Smooth muscle cell (in vitro differentiated cells): ENCODE data around the gene ASTN2. TPM values are rescaled to one million over a fixed set of nuclear protein-coding genes. Genes with fewer than 3 reads are reported as not detected.

Experiments used
- DNase-seq: peaks from one replicate; lab custom pipeline; 2025; ENCODE audit not compliant: unreplicated experiment; lab: John Stamatoyannopoulos, UW
- H2AFZ ChIP-seq: fragments of 200-600 bp; sonication (generic); 2 replicates; pipeline ENCODE4 v1.6.0; 2016; ENCODE audit warnings: antibody characterized with exemption, low read depth, mild to moderate bottlenecking
- H3F3A ChIP-seq: fragments of 200-600 bp; sonication (generic); 2 replicates; pipeline ENCODE4 v1.6.0; 2017; ENCODE audit warnings: antibody characterized with exemption, low read depth
- H3K27ac ChIP-seq: fragments of 200-600 bp; sonication (generic); 2 replicates; pipeline ENCODE4 v1.5.1; 2016; ENCODE audit warnings: low read depth, mild to moderate bottlenecking
- H3K27me3 ChIP-seq: fragments of 200-600 bp; sonication (generic); 2 replicates; pipeline ENCODE4 v1.6.1; 2016; ENCODE audit warnings: low read depth, mild to moderate bottlenecking
- H3K36me3 ChIP-seq: fragments of 200-600 bp; sonication (generic); 2 replicates; pipeline ENCODE4 v1.5.1; 2016; ENCODE audit warnings: low read depth
- H3K4me1 ChIP-seq: fragments of 200-600 bp; sonication (generic); 2 replicates; pipeline ENCODE4 v1.5.1; 2016; ENCODE audit warnings: low read depth
- H3K4me2 ChIP-seq: fragments of 200-600 bp; sonication (generic); 2 replicates; pipeline ENCODE4 v1.6.0; 2016; ENCODE audit warnings: mild to moderate bottlenecking
- H3K4me3 ChIP-seq: fragments of 200-600 bp; sonication (generic); 2 replicates; pipeline ENCODE4 v1.5.1; 2016; ENCODE audit warnings: mild to moderate bottlenecking
- H3K79me2 ChIP-seq: fragments of 200-600 bp; sonication (generic); 2 replicates; pipeline ENCODE4 v1.6.0; 2016; ENCODE audit warnings: low read depth, mild to moderate bottlenecking
- H3K9ac ChIP-seq: fragments of 200-600 bp; sonication (generic); 2 replicates; pipeline ENCODE4 v1.6.0; 2016; ENCODE audit warnings: low read depth
- H3K9me3 ChIP-seq: fragments of 200-600 bp; sonication (generic); replicated peaks from 2 replicates; pipeline ENCODE4 v1.5.1; 2016; ENCODE audit warnings: low read depth
- H4K20me1 ChIP-seq: fragments of 200-600 bp; sonication (generic); 2 replicates; pipeline ENCODE4 v1.6.0; 2016; ENCODE audit warnings: low read depth
- CTCF ChIP-seq: fragments of 200-600 bp; sonication (generic); IDR thresholded peaks from 2 replicates; pipeline ENCODE4 v1.5.1; 2017; ENCODE audit warnings: borderline replicate concordance, mild to moderate bottlenecking, antibody characterized with exemption; ENCODE audit not compliant: insufficient read depth, poor library complexity, severe bottlenecking
- WGBS: methylation state at CpG from one replicate; pipeline ENCODE4 v1.1.7; 2016; ENCODE audit warnings: low lambda C conversion rate; 5-methylcytosine and 5-hydroxymethylcytosine counted together
- polyA plus RNA-seq: library from polyadenylated mRNA; unstranded; fragments of >200 nt; fragmentation: Nextera tagmentation; extraction: Ambion mirVana; gene quantifications from 2 replicates; pipeline ENCODE4 v1.2.1, GENCODE V29; 2016
- total RNA-seq: library from RNA; depleted of rRNA; stranded (reverse); fragments of >200 nt; gene quantifications from 2 replicates; pipeline ENCODE4 v1.2.3, GENCODE V29; 2014

ASTN2 gene
- total and polyA plus RNA-seq, 2 experiments from 2014 or later: 6.5 to 6.7 TPM

GRCh38 chr9:116641292-116642059 lies 773.4 kb downstream of the ASTN2 start:
- Histone ChIP-seq H3K27me3 (no peaks in the 10 kb centered on the region), H4K20me1 (no peaks in the 10 kb centered on the region), H3K9me3 (no peaks in the 10 kb centered on the region), H3K4me3 (no peak overlapping the region), H3K36me3 (no peaks in the 10 kb centered on the region), H3K9ac (no peak overlapping the region), H2AFZ (no peak overlapping the region), H3K79me2 (no peaks in the 10 kb centered on the region), H3K4me1 (no peaks in the 10 kb centered on the region), H3K27ac (no peak overlapping the region), H3F3A (no peaks in the 10 kb centered on the region), H3K4me2 (no peak overlapping the region)
- no peak for DNase-seq
- no peak for TF ChIP-seq CTCF
- 84% methylated on average over 2 of the region's 2 CpGs for WGBS

GRCh38 chr9:116639251-116639741 lies 775.6 kb downstream of the ASTN2 start:
- Histone ChIP-seq H2AFZ (no peak overlapping the region), H3K4me3 (no peak overlapping the region), H3K4me1 (no peaks in the 10 kb centered on the region), H3F3A (no peaks in the 10 kb centered on the region), H3K4me2 (no peak overlapping the region), H4K20me1 (no peaks in the 10 kb centered on the region), H3K36me3 (no peaks in the 10 kb centered on the region), H3K27ac (no peak overlapping the region), H3K9me3 (no peaks in the 10 kb centered on the region), H3K9ac (no peak overlapping the region), H3K79me2 (no peaks in the 10 kb centered on the region), H3K27me3 (no peaks in the 10 kb centered on the region)
- no peak for DNase-seq
- no peak for TF ChIP-seq CTCF

DNA sequence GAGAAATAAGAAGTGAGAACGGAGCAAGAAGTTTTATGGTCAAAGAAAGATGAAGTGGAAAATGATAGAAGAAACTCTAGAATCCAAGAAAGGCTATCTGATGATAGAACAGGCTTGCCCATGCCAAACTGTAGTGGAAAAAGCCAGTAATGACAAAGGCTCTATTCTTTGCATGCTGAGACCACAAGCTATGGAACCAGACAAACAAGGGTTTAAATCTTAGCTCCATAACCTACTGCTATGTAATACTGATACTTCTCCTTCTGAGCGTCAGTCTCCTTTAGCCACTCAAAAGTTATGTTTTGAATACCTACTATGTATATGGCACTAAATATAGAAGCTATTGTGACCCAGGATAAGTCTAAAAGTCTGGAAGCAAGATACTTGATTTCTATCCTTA lies 778.9 kb downstream of the ASTN2 start:
- Histone ChIP-seq H3K9me3 (no peaks in the 10 kb centered on the region), H2AFZ (no peak overlapping the region), H3K4me3 (no peak overlapping the region), H3K27ac (no peak overlapping the region), H4K20me1 (no peaks in the 10 kb centered on the region), H3K4me1 (no peaks in the 10 kb centered on the region), H3K9ac (no peak overlapping the region), H3K36me3 (no peaks in the 10 kb centered on the region), H3F3A (no peaks in the 10 kb centered on the region), H3K4me2 (no peak overlapping the region), H3K27me3 (no peaks in the 10 kb centered on the region), H3K79me2 (no peaks in the 10 kb centered on the region)
- no peak for TF ChIP-seq CTCF
- DNase-seq: no peak
- WGBS: 78% methylated on average over 2 of the region's 2 CpGs
